ENCODE measurements around the gene MUC20. TPM values are rescaled to one million over a fixed set of nuclear protein-coding genes. Genes with fewer than 3 reads are reported as not detected.

The MUC20 gene
- total and polyA plus RNA-seq, 2 of the 13 experiments (the other 11 are each of a cell fraction or from before 2014, with no cell fraction given), result 0.24 to 0.83 TPM

- TF ChIP-seq ZNF362 (CRISPR knock-in tag; IDR thresholded peaks at IDR 0.05; ENCODE audit: borderline replicate concordance), result no peak
- no peak for TF ChIP-seq MBNL3 (CRISPR knock-in tag; conservative IDR thresholded peaks at IDR 0.05)
- peak; percentile 73 for TF ChIP-seq RARA (CRISPR knock-in tag; IDR thresholded peaks at IDR 0.05)
- TF ChIP-seq ZNF670 (CRISPR knock-in tag; IDR thresholded peaks at IDR 0.05; ENCODE audit: borderline replicate concordance), result no peak
- no peak for TF ChIP-seq GATAD2A (CRISPR knock-in tag; IDR thresholded peaks at IDR 0.05)
- TF ChIP-seq ZNF343 (CRISPR knock-in tag; IDR thresholded peaks at IDR 0.05), result no peak
- TF ChIP-seq ZBTB37 (CRISPR knock-in tag; IDR thresholded peaks at IDR 0.05), result no peak
- no peak for TF ChIP-seq ZNF720 (CRISPR knock-in tag; IDR thresholded peaks at IDR 0.05)
- TF ChIP-seq ELF3 (CRISPR knock-in tag; IDR thresholded peaks at IDR 0.05), result peak; percentile 62
- no peak for TF ChIP-seq ZNF230 (CRISPR knock-in tag; IDR thresholded peaks at IDR 0.05)
- no peak for TF ChIP-seq REXO4 (CRISPR knock-in tag; IDR thresholded peaks at IDR 0.05; ENCODE audit: borderline replicate concordance)
- no peak for TF ChIP-seq ZSCAN29 (CRISPR knock-in tag; conservative IDR thresholded peaks at IDR 0.05)
- TF ChIP-seq ZNF292 (CRISPR knock-in tag; IDR thresholded peaks at IDR 0.05; ENCODE audit: borderline replicate concordance, low read depth), result no peak
- no peak for TF ChIP-seq HIVEP1 (CRISPR knock-in tag; IDR thresholded peaks at IDR 0.05)
- TF ChIP-seq FOXA1 (IDR thresholded peaks at IDR 0.05), result no peak
- TF ChIP-seq FOXA1 (CRISPR knock-in tag; IDR thresholded peaks at IDR 0.05), result peak; percentile 70
- no peak for TF ChIP-seq MLLT10 (CRISPR knock-in tag; IDR thresholded peaks at IDR 0.05)
- TF ChIP-seq PLSCR1 (CRISPR knock-in tag; IDR thresholded peaks at IDR 0.05; ENCODE audit: borderline replicate concordance), result no peak
- TF ChIP-seq FOSL1 (CRISPR knock-in tag; IDR thresholded peaks at IDR 0.05; ENCODE audit: borderline replicate concordance), result peak; percentile 59; the same call in 1 of the 2 replicates
- TF ChIP-seq FOXP1 (IDR thresholded peaks at IDR 0.05), result no peak
- TF ChIP-seq FOXP1 (CRISPR knock-in tag; IDR thresholded peaks at IDR 0.05), result 0 out of 2 replicates have a peak, but pooled peaks have one; percentile 20
- no peak for TF ChIP-seq ZNF678 (CRISPR knock-in tag; IDR thresholded peaks at IDR 0.05)
- TF ChIP-seq USF2 (IDR thresholded peaks at IDR 0.05; ENCODE audit: low read depth, low read length), result no peak
- no peak for TF ChIP-seq USF2 (CRISPR knock-in tag; IDR thresholded peaks at IDR 0.05; ENCODE audit: borderline replicate concordance)
- no peak for TF ChIP-seq MYPOP (CRISPR knock-in tag; IDR thresholded peaks at IDR 0.05)
- peak; percentile 96 for TF ChIP-seq FOSL2 (CRISPR knock-in tag; IDR thresholded peaks at IDR 0.05)
These were observed 5.1 kb upstream of the MUC20 start (continued) for GRCh38 chr3:195715583-195716266.

Measured in HepG2 (cell line).